Fibroblast of lung (primary cell): ENCODE results near the gene GRID1.

ENCODE experiments used
- EZH2 ChIP-seq: IDR thresholded peaks from 2 replicates; pipeline ENCODE4 v1.5.1; 2012; ENCODE audit warnings: low read length, control low read depth, mild to moderate bottlenecking; ENCODE audit errors: missing control alignments
- TF ChIP-seq, protein P1 (sequence below), 2 donors: IDR thresholded peaks in 1 of 2; conservative IDR thresholded peaks in 1 of 2; 1 replicate in 1 of 2; 2 replicates in 1 of 2; pipeline ENCODE4 v1.5.1; 2011 to 2012; ENCODE audit warnings: low read length in 2 of 2, control low read depth in 1 of 2, inconsistent platforms in 1 of 2, low read depth in 1 of 2, mild to moderate bottlenecking in 1 of 2

DNA sequence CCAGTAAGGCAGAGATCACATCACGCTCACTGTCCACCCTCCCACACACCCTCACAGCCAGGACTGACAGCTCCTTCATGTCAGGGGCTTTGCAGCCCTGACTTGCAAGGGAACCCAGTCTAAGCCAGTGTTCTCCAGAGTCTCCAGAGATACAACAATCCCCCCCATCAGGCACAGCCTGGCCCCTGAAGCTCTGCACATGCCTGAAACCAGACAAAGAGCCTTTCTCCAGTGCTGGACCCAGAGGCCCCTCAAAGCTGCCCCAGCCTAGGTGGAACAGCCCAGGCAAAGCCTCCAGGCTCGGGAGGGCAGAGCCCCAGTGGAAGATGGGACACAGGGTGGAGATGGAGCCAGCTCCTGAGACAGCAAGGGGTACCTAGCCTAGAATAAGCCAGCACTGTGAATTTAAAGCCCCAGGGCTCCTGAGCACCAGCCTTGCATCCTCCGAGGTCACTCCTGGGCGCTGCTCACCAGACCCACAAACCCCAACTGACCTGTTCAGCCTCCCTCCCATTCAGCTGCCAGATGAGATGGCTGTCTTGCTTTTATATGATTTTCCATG, 50.2 kb downstream of the GRID1 start:
- TF ChIP-seq, protein P1, sequence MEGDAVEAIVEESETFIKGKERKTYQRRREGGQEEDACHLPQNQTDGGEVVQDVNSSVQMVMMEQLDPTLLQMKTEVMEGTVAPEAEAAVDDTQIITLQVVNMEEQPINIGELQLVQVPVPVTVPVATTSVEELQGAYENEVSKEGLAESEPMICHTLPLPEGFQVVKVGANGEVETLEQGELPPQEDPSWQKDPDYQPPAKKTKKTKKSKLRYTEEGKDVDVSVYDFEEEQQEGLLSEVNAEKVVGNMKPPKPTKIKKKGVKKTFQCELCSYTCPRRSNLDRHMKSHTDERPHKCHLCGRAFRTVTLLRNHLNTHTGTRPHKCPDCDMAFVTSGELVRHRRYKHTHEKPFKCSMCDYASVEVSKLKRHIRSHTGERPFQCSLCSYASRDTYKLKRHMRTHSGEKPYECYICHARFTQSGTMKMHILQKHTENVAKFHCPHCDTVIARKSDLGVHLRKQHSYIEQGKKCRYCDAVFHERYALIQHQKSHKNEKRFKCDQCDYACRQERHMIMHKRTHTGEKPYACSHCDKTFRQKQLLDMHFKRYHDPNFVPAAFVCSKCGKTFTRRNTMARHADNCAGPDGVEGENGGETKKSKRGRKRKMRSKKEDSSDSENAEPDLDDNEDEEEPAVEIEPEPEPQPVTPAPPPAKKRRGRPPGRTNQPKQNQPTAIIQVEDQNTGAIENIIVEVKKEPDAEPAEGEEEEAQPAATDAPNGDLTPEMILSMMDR (conservative IDR thresholded peaks at IDR 0.05 in 1 of 2, IDR thresholded peaks at IDR 0.05 in 1 of 2; ENCODE audit: low read depth in 1 of 2, low read length in 2 of 2): no peak
- no peak for TF ChIP-seq EZH2
